ENCODE data around the gene PPIA. TPM values are rescaled to one million over a fixed set of nuclear protein-coding genes. Genes with fewer than 3 reads are reported as not detected.

The PPIA gene
- total and polyA plus RNA-seq, 8 donors = 218 to 3,648 (median 1,077) TPM

GRCh38 chr7:44749992-44750391, 46.5 kb upstream of the PPIA start:
- intact Hi-C loops (cut with DNase I; ENCODE audit: low total_unique reads) = no loop called here
- Histone ChIP-seq H3K4me1 (peaks cover 26 to 61% (median 44%) of the 10 kb centered on the region in 4 donors), H3K27me3 (no peaks in the 10 kb centered on the region), H3K9me3 (no peaks in the 10 kb centered on the region), H3K36me3 (peaks cover 0 to 5% (median 0%) of the 10 kb centered on the region in 4 donors), H3K27ac (peak overlapping the region in 3 of 5 donors; percentile 61 to 97 (median 96)), H3K4me3 (peak overlapping the region in 3 of 4 donors; percentile 78 to 96 (median 90))
- TF ChIP-seq EP300 (IDR thresholded peaks at IDR 0.05) = no peak
- TF ChIP-seq POLR2A (IDR thresholded peaks at IDR 0.05) = no peak
- TF ChIP-seq CTCF (IDR thresholded peaks at IDR 0.05) = no peak
- no peak for TF ChIP-seq POLR2AphosphoS5 (IDR thresholded peaks at IDR 0.05)
- no peak for DNase-seq
- WGBS, 5 donors = 78 to 91% (median 84%) methylated on average over 2 of the region's 2 CpGs

GRCh38 chr7:44750424-44750823, 46.1 kb upstream of the PPIA start:
- Histone ChIP-seq H3K4me3 (peak overlapping the region in 1 of 4 donors; percentile 78), H3K36me3 (peaks cover 0 to 5% (median 0%) of the 10 kb centered on the region in 4 donors), H3K27ac (peak overlapping the region in 2 of 5 donors; percentile 4 to 38), H3K4me1 (peaks cover 30 to 65% (median 48%) of the 10 kb centered on the region in 4 donors), H3K27me3 (no peaks in the 10 kb centered on the region), H3K9me3 (no peaks in the 10 kb centered on the region)
- WGBS, 5 donors = 72 to 91% (median 82%) methylated on average over 2 to 3 of the region's 3 CpGs
- TF ChIP-seq POLR2A (IDR thresholded peaks at IDR 0.05) (no peak), POLR2AphosphoS5 (IDR thresholded peaks at IDR 0.05) (no peak), EP300 (IDR thresholded peaks at IDR 0.05) (no peak), CTCF (IDR thresholded peaks at IDR 0.05) (no peak)
- DNase-seq = no peak
- intact Hi-C loops (cut with DNase I; ENCODE audit: low total_unique reads) = no loop called here

- intact Hi-C loops (cut with DNase I; ENCODE audit: low total_unique reads) = no loop called here
- Histone ChIP-seq H3K27ac (peak overlapping the region in 3 of 5 donors; percentile 4 to 38 (median 5)), H3K4me3 (peak overlapping the region in 1 of 4 donors; percentile 78), H3K36me3 (peaks cover 0 to 5% (median 0%) of the 10 kb centered on the region in 4 donors), H3K27me3 (no peaks in the 10 kb centered on the region), H3K4me1 (peaks cover 37 to 71% (median 54%) of the 10 kb centered on the region in 4 donors), H3K9me3 (no peaks in the 10 kb centered on the region)
- WGBS, 5 donors = 44 to 51% (median 46%) methylated on average over 3 to 6 of the region's 6 CpGs
- TF ChIP-seq CTCF (IDR thresholded peaks at IDR 0.05) = no peak
- no peak for TF ChIP-seq POLR2AphosphoS5 (IDR thresholded peaks at IDR 0.05)
- no peak for TF ChIP-seq EP300 (IDR thresholded peaks at IDR 0.05)
- TF ChIP-seq POLR2A (IDR thresholded peaks at IDR 0.05) = no peak
- peak in 1 of 2 donors; percentile 50 for DNase-seq
Observed at GRCh38 chr7:44750921-44751571, 45.4 kb upstream of the PPIA start.

GRCh38 chr7:44752822-44753221, 43.7 kb upstream of the PPIA start:
- no peak for DNase-seq
- peaks cover 51 to 83% (median 70%) of the 10 kb centered on the region in 4 donors for H3K4me1 ChIP-seq
- no peak overlapping the region for H3K27ac ChIP-seq
- H3K36me3 ChIP-seq = peaks cover 9 to 20% (median 16%) of the 10 kb centered on the region in 4 donors
- no peak for TF ChIP-seq POLR2A (IDR thresholded peaks at IDR 0.05)
- TF ChIP-seq CTCF (IDR thresholded peaks at IDR 0.05) = no peak
- TF ChIP-seq EP300 (IDR thresholded peaks at IDR 0.05) = no peak
- no peak for TF ChIP-seq POLR2AphosphoS5 (IDR thresholded peaks at IDR 0.05)
- intact Hi-C loops (cut with DNase I; ENCODE audit: low total_unique reads) = no loop called here
- H3K27me3 ChIP-seq = no peaks in the 10 kb centered on the region
- WGBS, 5 donors = 90 to 97% (median 92%) methylated on average over 2 of the region's 2 CpGs
- H3K9me3 ChIP-seq = no peaks in the 10 kb centered on the region
- no peak overlapping the region for H3K4me3 ChIP-seq
